Measurements from ENCODE around the gene ANK2.

ANK2 gene

DNA sequence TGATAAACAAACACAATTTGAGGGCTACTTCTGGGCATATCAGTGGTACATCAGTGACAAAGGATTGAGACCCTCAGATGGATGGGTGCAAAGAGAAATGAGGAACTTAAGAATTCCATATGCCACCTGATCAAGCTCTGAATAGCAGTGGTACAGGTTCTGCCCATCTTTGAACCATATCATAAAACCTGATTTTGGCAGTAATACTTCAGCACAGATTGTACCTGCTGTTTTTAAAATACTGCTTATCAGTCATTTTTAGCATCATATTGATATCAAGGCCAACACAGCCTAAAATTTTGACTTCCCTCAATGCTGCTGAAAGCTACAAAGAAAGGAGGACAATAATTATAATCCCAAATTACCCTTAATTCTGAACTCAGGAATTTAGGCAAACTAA, 41.5 kb downstream of the ANK2 start:
- no peak overlapping the region for H3K27ac ChIP-seq
- TF ChIP-seq CTCF (conservative IDR thresholded peaks at IDR 0.05) (no peak), ZFX (IDR thresholded peaks at IDR 0.05) (no peak)

DNA sequence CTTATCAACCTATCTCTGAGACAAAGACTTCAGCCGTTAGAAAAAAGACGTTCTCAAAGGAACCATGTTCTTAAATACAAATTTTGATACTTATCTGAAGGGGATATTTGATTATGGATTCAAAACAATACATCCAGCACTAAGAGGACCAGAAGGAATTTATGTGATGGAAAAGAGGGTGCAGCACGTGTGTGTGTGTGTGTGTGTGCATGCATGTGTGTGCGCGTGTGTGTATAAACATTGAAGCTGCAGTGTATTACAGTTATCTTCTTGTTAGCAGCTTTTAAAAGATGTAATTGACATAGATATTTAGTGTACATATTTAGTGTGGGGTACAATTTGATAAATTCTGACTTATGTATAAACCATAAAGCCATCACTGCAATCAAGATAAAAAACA, 44.9 kb downstream of the ANK2 start:
- TF ChIP-seq CTCF (conservative IDR thresholded peaks at IDR 0.05) (no peak), ZFX (IDR thresholded peaks at IDR 0.05) (no peak)
- no peak overlapping the region for H3K27ac ChIP-seq

DNA sequence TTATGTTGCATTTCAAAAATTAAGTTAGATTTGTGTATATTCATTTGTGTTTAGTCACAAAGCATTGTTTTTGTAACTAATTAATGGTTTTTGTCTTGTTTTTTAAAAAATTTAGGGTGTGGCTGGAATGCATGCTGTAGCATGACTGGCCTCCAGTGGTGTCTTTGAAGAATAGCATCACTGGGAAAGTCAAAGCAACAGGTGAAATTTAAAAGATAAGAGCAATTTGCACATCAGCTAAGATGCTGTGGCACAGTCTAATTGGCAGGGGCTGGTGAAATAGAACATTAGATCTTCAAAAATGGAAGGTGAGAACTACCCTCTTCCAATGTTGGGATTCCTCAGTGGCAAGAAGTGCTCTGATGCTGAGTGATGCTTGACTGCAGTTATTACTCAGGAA, 45.3 kb downstream of the ANK2 start:
- TF ChIP-seq ZFX (IDR thresholded peaks at IDR 0.05) = no peak
- peak; percentile 64 for TF ChIP-seq CTCF (conservative IDR thresholded peaks at IDR 0.05)
- H3K27ac ChIP-seq = no peak overlapping the region

DNA sequence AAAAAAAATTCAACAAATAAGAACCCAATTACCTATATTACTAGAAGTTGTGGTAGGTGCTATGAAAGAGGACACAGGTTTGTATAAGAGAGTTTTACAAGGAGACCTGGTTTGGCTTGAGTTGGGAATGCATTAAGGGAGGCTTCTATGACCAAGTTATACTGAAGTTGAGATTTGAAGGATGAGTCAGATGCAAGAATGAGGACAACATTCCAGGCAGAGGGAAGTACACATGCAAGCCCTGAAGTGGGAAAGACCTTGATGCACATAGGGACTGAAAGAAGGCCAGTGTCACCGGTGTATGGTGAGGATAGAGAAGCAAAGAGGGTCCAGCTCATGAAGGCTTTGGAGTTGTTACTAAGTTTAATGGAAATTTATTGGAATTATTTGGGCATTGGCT, 52.2 kb downstream of the ANK2 start:
- TF ChIP-seq CTCF (conservative IDR thresholded peaks at IDR 0.05) = no peak
- TF ChIP-seq ZFX (IDR thresholded peaks at IDR 0.05) = no peak
- H3K27ac ChIP-seq = no peak overlapping the region

GRCh38 chr4:113103556-113103955, 54.1 kb downstream of the ANK2 start:
- no peak overlapping the region for H3K27ac ChIP-seq
- TF ChIP-seq CTCF (conservative IDR thresholded peaks at IDR 0.05) (no peak), ZFX (IDR thresholded peaks at IDR 0.05) (no peak)

- no peak overlapping the region for H3K27ac ChIP-seq
- no peak for TF ChIP-seq ZFX (IDR thresholded peaks at IDR 0.05)
- peak; percentile 32 for TF ChIP-seq CTCF (conservative IDR thresholded peaks at IDR 0.05)
Observed at GRCh38 chr4:113106108-113106507, 56.7 kb downstream of the ANK2 start.

DNA sequence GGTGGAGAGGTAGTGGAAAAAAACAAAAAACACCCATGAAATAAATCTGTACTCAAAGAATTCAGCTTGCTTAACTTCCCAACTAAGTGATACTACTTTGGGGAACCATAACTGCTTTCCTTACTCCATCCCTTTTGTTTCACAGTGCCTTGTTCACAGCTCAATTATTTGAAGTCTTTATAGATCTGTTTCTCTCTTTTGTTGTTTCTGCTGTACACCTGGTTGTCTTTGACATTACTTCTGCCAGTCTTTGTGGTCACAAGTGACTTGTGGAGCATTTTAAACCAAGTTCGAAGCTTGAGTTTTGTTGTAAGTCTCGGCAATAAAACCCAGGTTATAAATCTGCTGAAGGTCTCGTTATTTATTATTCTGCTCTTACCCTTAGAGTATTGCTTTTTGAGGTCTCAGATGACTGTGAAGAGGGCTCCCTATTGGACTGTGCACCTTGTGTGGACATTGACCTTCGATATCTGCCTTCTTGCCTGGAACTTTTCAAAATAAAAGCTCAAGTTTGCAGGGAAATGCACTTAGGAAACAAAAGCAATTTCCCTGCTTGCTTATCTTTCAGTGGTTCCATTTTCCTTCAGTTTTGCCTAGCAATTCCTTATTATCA, 59.8 kb downstream of the ANK2 start:
- H3K27ac ChIP-seq = no peak overlapping the region
- no peak for TF ChIP-seq ZFX (IDR thresholded peaks at IDR 0.05)
- no peak for TF ChIP-seq CTCF (conservative IDR thresholded peaks at IDR 0.05)
